ENCODE data around the gene PIK3CG.

Gene PIK3CG

GRCh38 chr7:106839511-106839910 is 25.6 kb upstream of the PIK3CG start:
- no peaks in the 10 kb centered on the region for H3K9me3 Mint-ChIP-seq
- peaks cover 5% of the 10 kb centered on the region for H3K4me1 Mint-ChIP-seq
- no peak overlapping the region for H3K27ac Mint-ChIP-seq

GRCh38 chr7:106840342-106840741 is 24.7 kb upstream of the PIK3CG start:
- Mint-ChIP-seq H3K9me3 (no peaks in the 10 kb centered on the region), H3K36me3 (ENCODE audit: low read depth) (no peaks in the 10 kb centered on the region), H3K27ac (no peak overlapping the region), H3K4me1 (peaks cover 5% of the 10 kb centered on the region), H3K4me3 (no peak overlapping the region), H3K27me3 (ENCODE audit: low read depth) (no peaks in the 10 kb centered on the region)
- no peak for TF ChIP-seq CTCF (IDR thresholded peaks at IDR 0.05; ENCODE audit: unreplicated experiment in 3 of 3)

More at GRCh38 chr7:106839511-106839910, 25.6 kb upstream of the PIK3CG start:
- H3K36me3 Mint-ChIP-seq (ENCODE audit: low read depth), result no peaks in the 10 kb centered on the region
- no peak overlapping the region for H3K4me3 Mint-ChIP-seq
- no peaks in the 10 kb centered on the region for H3K27me3 Mint-ChIP-seq (ENCODE audit: low read depth)
- TF ChIP-seq CTCF (IDR thresholded peaks at IDR 0.05; ENCODE audit: unreplicated experiment in 3 of 3), result no peak

- Mint-ChIP-seq H3K4me1 (peaks cover 5% of the 10 kb centered on the region), H3K4me3 (no peak overlapping the region), H3K27ac (peak overlapping the region in 2 of 3 experiments; percentile 33 to 40), H3K27me3 (ENCODE audit: low read depth) (no peaks in the 10 kb centered on the region), H3K9me3 (no peaks in the 10 kb centered on the region), H3K36me3 (ENCODE audit: low read depth) (no peaks in the 10 kb centered on the region)
- no peak for TF ChIP-seq CTCF (IDR thresholded peaks at IDR 0.05; ENCODE audit: unreplicated experiment in 3 of 3)
Observed at GRCh38 chr7:106841896-106842390, 23.1 kb upstream of the PIK3CG start.

- Mint-ChIP-seq H3K9me3 (no peaks in the 10 kb centered on the region), H3K27ac (no peak overlapping the region), H3K4me3 (no peak overlapping the region), H3K27me3 (ENCODE audit: low read depth) (peaks cover 4% of the 10 kb centered on the region), H3K36me3 (ENCODE audit: low read depth) (no peaks in the 10 kb centered on the region), H3K4me1 (peaks cover 5% of the 10 kb centered on the region)
- no peak for TF ChIP-seq CTCF (IDR thresholded peaks at IDR 0.05; ENCODE audit: unreplicated experiment in 3 of 3)
Observed at GRCh38 chr7:106844279-106844997, 20.6 kb upstream of the PIK3CG start.

GRCh38 chr7:106848049-106848448 is 17.0 kb upstream of the PIK3CG start:
- no peak overlapping the region for H3K27ac Mint-ChIP-seq
- H3K4me1 Mint-ChIP-seq, result no peaks in the 10 kb centered on the region
- no peak overlapping the region for H3K4me3 Mint-ChIP-seq

More at GRCh38 chr7:106848049-106848448, 17.0 kb upstream of the PIK3CG start:
- no peaks in the 10 kb centered on the region for H3K9me3 Mint-ChIP-seq
- peaks cover 4% of the 10 kb centered on the region for H3K27me3 Mint-ChIP-seq (ENCODE audit: low read depth)
- TF ChIP-seq CTCF (IDR thresholded peaks at IDR 0.05; ENCODE audit: unreplicated experiment in 3 of 3), result no peak
- H3K36me3 Mint-ChIP-seq (ENCODE audit: low read depth), result no peaks in the 10 kb centered on the region
